Sigmoid colon (tissue), 4 donors: Measurements from ENCODE around the gene CCL25.

Experiments
- EP300 ChIP-seq, 4 donors: sonication (generic); formaldehyde crosslinking; IDR thresholded peaks; one replicate each; pipeline ENCODE4 v1.6.1; 2017; ENCODE audit warnings: antibody characterized with exemption in 4 of 4
- POLR2AphosphoS5 ChIP-seq, 4 donors: sonication (generic); formaldehyde crosslinking; IDR thresholded peaks; one replicate each; pipeline ENCODE4 v1.6.1; 2017; ENCODE audit warnings: antibody characterized with exemption in 4 of 4
- TF ChIP-seq, protein P1 (sequence below), 4 experiments: fragments of 450-650 bp in 3 of 4; fragments of 200-600 bp in 1 of 4; IDR thresholded peaks; one replicate each; pipeline ENCODE4 v1.5.1; 2016 to 2019; ENCODE audit warnings: antibody characterized with exemption in 4 of 4, mild to moderate bottlenecking in 3 of 4, moderate library complexity in 2 of 4

DNA sequence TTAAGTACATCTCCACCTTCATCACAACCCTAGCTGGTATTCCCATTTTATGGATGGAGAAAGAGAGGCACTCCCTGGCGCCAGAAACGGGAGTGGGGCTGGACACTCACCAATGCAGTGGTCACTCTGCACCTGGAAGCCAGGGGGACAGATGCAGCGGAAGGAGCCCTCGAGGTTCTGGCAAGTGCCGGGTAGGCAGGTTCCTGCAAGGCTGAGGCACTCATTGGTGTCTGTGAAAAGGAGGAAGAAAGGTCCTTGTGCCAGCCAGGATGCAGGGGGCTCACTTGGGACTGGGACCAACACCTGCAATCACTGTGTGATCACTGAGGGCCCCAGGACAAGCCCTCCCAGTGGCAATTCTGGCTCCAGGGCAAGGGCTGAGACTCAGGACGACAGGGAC is 41.8 kb downstream of the CCL25 start:
- TF ChIP-seq, protein P1, sequence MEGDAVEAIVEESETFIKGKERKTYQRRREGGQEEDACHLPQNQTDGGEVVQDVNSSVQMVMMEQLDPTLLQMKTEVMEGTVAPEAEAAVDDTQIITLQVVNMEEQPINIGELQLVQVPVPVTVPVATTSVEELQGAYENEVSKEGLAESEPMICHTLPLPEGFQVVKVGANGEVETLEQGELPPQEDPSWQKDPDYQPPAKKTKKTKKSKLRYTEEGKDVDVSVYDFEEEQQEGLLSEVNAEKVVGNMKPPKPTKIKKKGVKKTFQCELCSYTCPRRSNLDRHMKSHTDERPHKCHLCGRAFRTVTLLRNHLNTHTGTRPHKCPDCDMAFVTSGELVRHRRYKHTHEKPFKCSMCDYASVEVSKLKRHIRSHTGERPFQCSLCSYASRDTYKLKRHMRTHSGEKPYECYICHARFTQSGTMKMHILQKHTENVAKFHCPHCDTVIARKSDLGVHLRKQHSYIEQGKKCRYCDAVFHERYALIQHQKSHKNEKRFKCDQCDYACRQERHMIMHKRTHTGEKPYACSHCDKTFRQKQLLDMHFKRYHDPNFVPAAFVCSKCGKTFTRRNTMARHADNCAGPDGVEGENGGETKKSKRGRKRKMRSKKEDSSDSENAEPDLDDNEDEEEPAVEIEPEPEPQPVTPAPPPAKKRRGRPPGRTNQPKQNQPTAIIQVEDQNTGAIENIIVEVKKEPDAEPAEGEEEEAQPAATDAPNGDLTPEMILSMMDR (IDR thresholded peaks at IDR 0.05), result no peak
- TF ChIP-seq EP300 (IDR thresholded peaks at IDR 0.05) (no peak), POLR2AphosphoS5 (IDR thresholded peaks at IDR 0.05) (no peak)
